Epithelial cell of proximal tubule (primary cell): ENCODE data around the gene C17orf107. TPM values are rescaled to one million over a fixed set of nuclear protein-coding genes. Genes with fewer than 3 reads are reported as not detected.

Source experiments
- DNase-seq: peaks from one replicate; pipeline ENCODE4 v3.0.0-alpha.2; 2011; ENCODE audit warnings: low read depth
- H3K4me3 ChIP-seq: 2 replicates; pipeline ENCODE4 v1.5.1; 2011; ENCODE audit warnings: low read depth, mild to moderate bottlenecking, low read length
- total RNA-seq: library from RNA; depleted of rRNA; stranded (reverse); fragments of >200 nt; gene quantifications from 2 replicates; pipeline ENCODE4 v1.2.3, GENCODE V29; 2015
- TF ChIP-seq, protein P1 (sequence below): conservative IDR thresholded peaks from 2 replicates; pipeline ENCODE4 v1.5.1; 2012; ENCODE audit warnings: low read depth, mild to moderate bottlenecking, low read length

C17orf107 gene
- total RNA-seq, 1 donor from 2014 or later = 1.3 TPM

DNA sequence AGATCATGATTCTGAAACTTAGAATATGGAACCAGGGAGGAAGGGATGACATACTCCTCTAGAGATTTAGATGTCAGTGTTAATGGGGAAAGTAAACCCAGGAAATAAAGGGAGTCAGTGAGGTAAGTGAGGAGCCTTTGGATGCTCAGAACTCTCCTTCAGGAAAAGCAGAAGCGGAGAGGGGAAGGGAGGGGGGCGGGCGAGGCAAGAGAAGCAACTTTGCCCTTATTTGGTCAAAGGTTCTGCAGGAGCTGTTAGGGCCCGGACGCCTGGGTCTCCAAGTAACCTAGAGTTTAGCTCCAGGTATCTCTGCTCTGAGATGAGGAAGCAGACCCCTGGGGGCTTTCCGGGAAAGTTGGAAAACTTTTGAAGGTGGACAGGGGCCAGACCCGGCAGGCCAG lies 47.7 kb downstream of the C17orf107 start:
- TF ChIP-seq, protein P1, sequence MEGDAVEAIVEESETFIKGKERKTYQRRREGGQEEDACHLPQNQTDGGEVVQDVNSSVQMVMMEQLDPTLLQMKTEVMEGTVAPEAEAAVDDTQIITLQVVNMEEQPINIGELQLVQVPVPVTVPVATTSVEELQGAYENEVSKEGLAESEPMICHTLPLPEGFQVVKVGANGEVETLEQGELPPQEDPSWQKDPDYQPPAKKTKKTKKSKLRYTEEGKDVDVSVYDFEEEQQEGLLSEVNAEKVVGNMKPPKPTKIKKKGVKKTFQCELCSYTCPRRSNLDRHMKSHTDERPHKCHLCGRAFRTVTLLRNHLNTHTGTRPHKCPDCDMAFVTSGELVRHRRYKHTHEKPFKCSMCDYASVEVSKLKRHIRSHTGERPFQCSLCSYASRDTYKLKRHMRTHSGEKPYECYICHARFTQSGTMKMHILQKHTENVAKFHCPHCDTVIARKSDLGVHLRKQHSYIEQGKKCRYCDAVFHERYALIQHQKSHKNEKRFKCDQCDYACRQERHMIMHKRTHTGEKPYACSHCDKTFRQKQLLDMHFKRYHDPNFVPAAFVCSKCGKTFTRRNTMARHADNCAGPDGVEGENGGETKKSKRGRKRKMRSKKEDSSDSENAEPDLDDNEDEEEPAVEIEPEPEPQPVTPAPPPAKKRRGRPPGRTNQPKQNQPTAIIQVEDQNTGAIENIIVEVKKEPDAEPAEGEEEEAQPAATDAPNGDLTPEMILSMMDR = no peak
- DNase-seq = no peak

DNA sequence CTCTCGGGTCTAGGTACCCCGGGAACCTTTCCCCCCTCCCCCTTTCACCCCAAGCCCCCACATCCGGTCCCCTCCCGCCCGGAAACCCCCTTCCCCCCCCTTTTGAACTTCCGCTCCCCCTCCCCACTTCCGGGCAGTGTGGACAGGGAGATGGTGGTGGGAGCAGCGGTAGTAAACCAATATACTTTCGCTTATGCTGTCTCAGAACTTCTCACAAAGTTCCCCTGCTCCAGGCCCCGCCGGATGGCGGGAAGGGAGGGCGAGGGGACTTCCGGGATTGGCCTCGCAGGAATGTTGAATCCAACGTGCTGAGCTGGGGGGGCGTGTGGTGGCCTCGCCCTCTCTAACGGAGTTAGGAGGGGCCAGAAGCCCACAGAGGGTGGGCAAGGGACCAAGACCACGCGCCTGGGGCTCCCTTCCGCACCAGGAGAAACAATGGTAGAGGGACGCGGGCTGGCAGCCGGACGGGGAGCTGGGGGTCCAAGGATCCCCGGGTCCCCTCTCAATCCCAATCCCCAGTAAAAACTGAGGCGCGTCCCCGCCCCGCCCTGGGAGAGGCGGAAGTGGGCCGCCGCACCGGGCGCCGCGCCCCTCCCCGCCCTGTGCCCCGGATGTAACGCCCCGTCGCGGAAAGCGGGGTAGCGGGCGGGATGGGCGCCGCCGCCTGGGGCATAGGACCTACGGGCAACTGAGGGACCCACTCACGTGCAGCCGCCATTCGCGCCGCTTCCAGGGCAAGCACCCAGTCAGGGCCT lies 48.3 kb downstream of the C17orf107 start:
- TF ChIP-seq, protein P1 = no peak
- DNase-seq = no peak
- H3K4me3 ChIP-seq = peak overlapping the region; percentile 96

More for the DNA sequence above, 47.7 kb downstream of the C17orf107 start:
- peak overlapping the region; percentile 96 for H3K4me3 ChIP-seq

DNA sequence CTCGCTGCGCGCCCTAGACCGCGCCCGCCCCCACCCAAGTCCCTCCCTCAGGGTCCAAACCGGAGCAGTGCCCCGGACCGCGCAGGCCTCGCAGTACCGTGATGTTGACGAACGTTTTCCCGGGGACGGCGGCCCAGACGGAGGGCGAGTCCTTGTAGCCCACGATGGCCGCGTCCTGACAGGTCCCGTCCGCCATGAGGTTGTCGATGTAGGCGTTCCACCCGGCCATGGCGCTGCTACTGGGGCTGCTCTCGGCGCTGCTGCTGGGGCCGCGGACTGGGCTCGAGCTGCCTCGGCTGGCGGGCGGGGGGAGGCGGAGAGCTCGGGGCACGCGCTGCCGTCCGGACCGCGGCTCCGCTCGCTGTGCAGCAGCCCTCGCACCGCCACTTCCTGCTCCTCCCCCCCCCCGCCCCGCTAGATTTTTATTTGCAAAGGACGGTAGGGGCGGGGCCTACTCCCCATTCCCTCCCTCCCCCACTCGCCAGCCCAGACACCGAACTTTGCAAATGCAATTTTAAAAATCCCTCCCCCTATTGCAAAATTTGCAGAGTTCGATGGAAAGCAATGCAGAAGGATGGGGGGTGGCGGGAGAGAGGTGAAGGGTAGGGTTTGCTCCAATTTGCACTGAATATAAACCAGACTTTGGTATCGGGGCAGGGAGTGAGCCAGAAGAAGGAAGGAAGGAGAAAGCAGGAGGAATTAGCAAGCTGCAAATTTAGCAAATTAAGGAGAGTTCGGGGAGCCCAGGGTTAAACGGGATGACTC lies 49.0 kb downstream of the C17orf107 start, which contains the start of gene PFN1:
Gene PFN1 (minus strand): TSS at position 365 of the 765 bp plus-strand sequence. CDS start 136 bp downstream, at position 229.
- peak; percentile 48 for DNase-seq
- TF ChIP-seq, protein P1 = no peak
- H3K4me3 ChIP-seq = peak within 1 kb of the TSS; percentile 96

DNA sequence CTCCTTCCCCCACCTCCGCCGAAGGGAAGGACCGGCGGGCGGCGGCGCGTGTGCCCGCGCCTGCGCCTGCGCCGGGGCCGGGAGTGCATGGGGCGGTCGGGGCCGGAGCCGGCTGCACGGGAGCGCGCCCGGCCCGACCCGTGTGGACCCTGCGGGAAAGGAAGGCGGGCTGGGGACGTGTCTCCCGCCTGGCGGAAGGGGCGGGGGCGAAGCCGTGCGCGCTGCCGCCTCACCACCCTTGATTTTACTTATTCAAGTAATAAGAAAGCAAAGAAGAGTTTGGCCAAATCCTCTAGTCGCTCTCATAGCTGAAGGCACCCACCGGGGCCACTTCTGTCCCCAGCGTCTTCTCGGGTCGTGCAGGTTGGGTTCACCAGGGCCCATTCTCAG lies 49.6 kb downstream of the C17orf107 start:
- TF ChIP-seq, protein P1 = no peak
- no peak for DNase-seq
- peak overlapping the region; percentile 96 for H3K4me3 ChIP-seq

DNA sequence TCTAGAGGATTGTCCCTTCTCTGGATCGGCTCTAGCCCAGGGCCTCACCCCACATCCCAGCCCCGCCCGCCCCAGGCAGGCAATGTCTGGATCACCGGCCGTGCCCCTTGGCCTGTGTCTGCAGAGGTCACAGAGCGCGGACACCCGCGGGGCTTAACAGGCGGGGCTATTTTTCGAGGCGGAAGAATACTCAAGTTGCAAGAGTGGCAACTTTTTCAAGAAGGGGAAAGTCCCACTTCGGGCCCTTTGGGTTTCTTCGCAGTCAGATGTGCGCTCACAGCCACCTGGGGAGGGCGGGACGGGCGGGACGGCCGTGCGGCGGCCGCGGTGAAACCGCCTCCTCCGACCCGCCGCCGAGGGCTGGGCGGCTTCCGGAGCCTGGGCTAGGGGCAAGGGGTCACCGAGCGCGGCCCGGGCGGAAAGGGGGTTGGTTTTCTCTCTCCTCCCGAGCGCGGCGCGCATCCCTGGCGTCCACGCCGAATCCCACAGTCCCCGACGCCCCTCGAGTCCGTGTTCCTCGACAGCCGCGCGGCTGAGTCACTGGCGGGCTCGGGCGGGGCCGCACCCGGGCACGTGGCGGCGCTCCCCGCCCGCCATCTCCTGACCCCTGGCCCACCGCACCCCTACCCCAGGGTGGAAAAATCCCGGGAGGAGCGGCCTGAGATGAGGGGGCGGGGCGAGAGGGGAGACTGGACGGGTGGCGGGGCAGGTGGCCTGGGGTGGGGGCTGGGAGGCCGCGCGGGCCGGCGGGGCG lies 50.2 kb downstream of the C17orf107 start:
- TF ChIP-seq, protein P1 = no peak
- DNase-seq = peak; percentile 41

DNA sequence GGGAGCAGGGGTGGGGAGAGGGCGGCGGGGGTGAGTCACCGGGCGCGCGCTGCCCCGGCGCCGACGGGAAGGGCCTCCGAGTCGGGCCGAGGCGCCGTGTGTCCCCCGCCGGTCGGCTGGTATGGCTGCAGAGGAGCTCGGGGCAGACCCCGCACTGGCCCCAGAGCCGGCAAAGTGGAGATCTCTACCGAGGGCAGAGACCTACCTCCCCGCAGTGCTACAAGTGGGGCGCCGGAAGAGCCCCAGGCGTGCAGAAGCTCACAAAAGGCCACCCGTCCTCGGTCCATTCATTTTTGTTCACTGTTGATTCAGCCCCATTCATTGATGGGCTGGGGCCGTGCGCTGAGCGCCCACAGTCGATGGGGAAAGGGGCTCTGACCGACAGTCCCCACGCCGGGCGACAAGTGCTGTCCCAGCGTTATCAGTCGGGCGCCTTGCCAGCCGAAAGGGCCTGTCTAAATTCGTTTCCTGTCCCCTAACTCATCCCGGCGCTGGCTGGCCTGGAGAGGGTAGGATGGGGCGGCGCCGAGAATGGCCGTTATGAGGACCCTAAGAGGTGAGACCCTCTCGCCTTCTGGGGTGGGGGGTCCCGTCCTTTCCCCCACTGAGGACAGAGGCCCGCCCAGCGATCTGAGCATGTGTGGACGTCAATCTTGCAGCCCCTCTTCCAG lies 50.9 kb downstream of the C17orf107 start:
- DNase-seq = no peak
- peak overlapping the region; percentile 96 for H3K4me3 ChIP-seq
- TF ChIP-seq, protein P1 = no peak

More for the DNA sequence above, 50.2 kb downstream of the C17orf107 start:
- H3K4me3 ChIP-seq = peak overlapping the region; percentile 96
